ENCODE results near the gene ARPP21.

Gene ARPP21

DNA sequence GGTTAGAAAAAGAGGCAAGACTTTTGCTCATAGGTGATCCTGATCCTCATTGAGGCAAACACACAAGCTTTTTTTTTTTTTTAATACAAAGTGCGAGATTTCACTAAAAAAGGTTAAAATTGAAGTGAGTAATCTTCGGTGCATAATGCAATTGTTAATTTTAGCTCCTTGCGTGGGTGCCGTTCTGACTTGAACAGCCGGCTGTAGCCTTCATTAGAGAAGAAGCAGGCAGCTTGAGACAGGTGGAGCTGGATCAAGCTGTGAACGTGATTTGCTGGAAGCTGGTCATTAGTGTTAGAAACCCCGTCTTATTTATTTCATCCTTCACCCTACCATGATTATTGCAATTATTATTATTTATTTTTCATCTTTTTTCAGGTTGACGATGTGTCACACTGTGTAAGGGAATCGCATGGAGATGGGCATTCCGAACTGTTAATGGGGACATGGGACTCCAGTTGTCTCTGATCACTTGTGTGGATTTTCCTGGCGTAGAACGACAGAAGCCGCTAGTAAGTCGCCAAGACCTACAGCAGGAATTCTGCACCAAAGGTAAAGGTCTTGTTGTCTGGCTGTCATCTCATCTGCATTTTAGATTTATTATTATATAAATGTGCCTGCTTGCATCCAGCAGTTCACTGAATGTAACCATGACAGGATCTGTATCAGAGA is 40.2 kb downstream of the ARPP21 start:
- DNase-seq = no peak

- no peak for DNase-seq
Observed at GRCh38 chr3:35680866-35681650, 41.7 kb downstream of the ARPP21 start.

DNA sequence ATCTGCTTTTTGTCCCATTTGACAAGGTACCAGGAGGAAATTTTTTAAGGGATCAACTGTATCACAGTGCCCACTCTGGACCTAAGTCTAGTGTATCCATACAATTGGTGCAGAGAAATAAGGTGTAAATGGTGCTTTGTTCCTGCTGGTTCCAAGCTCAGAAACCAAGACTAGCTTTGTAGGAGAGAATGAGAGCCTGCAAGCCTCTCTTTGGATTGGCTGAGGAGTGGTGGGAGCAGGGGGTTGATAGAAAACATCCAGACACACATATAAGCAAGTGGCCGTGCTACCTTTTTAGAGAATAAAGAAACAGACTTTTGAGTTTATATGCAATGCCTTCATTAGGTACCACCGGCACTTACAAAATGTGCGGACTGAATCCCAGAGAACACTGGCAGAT is 45.8 kb downstream of the ARPP21 start:
- DNase-seq = no peak

DNA sequence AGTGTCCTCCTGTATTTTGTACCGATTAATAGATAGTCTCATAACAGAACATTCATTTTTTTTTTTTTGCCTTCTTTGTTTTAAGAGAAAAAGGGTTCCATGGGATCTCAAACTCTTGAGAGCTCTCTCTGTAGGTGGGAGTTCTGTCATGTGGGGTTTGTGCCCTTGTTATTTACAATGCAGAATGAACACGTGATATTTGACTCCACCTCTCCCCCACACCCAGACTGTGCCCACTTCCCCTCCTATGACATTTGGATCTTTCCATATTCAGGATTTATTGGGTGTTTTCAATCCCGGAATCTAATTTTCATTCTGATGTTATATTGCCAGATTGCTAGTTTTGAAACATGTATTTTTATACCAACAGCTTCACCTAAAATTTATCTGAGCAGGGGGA is 49.5 kb downstream of the ARPP21 start:
- no peak for DNase-seq

DNA sequence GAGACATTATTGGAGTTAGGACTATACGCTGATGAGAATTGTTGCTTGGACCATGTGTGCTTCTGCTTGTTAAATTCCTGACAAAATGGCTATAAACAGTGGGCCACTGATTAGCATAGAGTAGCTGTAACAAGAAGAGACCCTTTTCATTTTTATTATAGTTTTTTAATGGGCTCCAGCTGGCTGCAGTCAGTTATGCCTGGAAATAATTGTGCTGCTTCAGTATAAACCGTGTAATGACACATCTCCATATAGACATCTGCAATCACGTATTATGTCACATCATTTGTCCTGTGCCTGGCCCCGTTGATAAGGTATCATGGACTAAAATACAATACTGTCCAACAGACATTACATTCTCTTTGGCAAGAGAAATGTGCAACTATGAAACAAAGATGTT is 50.9 kb downstream of the ARPP21 start:
- DNase-seq = no peak

GRCh38 chr3:35705904-35706303 is 66.6 kb downstream of the ARPP21 start:
- no peak for DNase-seq

- DNase-seq = no peak
Observed at GRCh38 chr3:35707904-35708303, 68.6 kb downstream of the ARPP21 start.

DNA sequence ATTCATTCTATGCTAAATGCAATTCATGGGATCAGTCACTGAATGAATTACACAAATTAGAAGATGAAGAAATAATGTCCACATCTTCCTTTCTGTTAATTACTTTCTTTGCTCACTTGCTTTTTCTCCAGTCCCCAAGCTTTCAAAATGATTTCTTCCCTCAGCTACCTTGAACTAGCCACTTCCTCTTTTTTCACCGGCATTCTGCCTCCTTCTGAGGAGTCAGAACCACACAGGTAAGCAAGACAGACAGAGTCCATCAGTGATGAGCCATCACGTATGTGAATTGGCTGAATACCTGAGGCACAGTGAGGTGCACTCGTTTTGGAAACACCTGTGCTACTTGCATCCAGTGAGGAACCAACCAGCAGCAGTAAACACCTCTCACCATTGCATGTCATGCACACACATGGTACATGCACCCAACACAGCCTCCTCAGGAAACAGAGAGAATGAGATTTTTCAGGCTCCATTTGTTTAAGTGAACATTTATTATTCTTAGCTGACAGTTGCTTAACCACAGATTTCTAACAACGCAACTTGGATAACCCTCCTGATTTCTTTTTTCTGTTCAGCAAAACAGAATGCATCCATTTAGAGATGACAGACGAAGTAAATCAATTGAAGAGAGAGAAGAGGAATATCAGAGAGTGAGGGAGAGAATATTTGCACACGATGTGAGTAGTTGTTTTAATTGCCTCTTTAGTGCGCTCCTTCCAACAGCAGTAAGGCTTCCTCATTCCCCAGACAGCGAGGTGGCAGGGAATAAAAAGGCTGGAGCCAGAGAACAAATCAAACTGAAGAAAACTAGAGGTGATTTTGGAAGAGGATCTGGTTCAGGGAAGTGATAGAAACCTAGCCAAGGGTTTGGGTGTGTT is 69.3 kb downstream of the ARPP21 start:
- DNase-seq = no peak

GRCh38 chr3:35709691-35710090 is 70.4 kb downstream of the ARPP21 start:
- no peak for DNase-seq

DNA sequence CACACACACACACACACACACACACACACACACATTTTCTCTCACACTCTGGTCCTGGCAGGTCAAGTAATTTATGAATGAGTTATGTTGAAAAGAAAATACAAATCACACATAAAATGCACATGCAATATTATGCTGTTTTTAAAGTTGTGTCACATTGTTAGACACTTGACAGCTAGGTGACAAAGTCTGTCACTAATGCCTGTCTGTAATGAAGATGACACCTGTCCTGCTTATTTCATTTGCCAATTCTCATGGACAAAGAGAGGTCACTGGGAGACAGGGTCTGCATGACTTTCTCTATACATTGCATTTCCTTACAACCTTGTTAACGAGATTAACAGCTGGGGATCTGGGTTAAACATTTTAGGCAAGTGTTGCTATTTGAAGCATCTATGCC is 71.2 kb downstream of the ARPP21 start:
- no peak for DNase-seq

DNA sequence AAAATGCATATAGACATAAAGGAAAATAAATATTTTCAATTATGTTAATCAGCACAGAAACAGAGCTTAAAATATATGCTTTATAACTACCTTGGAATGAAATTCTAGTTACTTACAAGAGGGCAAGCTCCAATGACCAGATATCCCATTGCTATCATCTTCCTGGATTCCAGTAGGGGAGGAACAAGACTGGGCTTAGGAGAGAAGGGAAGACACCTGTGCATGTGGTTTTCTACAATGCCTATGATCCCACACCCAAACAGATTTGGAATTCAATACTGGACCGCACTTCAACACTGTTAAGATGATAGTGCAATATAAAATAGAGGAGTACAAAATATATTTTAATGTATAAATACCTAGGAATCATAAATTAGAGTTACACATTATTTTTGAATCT is 79.6 kb downstream of the ARPP21 start:
- DNase-seq = no peak

GRCh38 chr3:35721628-35722027 is 82.3 kb downstream of the ARPP21 start:
- DNase-seq = no peak

GRCh38 chr3:35722902-35723301 is 83.6 kb downstream of the ARPP21 start:
- no peak for DNase-seq

DNA sequence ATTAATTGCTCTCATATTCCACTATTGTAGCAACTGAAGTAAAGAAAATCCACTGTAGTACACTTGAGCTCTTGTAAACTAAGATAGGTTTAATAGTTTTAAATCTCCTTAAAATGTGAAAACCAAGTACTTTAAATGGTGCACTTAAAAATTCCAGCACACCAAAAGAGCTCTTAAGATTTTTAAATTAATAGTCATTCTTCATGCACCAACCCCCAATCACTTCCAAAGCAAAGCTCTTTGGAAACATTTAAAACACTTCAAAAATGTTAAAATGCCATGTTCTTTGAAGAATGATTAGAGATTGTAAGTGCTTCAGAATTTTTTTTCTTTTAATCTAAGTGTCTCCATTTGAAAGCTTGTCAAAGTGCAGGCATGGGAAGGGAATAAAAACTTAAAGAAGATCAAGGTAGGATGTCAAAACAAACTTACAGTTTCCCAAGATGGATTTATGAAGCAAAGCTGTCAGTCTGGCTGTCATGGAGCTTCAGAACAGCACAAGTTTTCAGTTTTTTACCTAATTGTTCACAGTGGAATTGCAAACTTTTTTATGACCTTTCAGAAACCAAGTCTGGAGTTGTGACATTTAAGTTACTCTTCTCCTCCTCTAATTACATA is 84.3 kb downstream of the ARPP21 start:
- no peak for DNase-seq

DNA sequence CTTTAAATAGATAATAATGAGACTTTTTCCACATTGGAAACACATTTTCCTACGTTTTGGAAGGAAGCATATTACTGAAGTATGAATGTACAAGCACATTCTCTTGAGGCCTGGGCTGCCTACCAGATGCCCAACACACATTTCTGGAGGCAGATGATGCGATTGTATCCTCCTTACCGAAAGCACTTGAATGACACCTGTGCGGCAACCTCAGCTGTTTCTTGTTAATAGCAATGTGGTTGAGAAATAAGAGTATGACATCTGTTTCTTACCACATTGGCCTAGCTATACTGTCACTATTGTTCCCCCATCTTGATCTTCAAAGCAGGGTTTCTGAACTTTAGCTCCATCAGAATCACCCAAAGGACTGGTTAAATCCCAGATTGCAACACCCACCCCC is 84.8 kb downstream of the ARPP21 start:
- no peak for DNase-seq

- no peak for DNase-seq
Observed at GRCh38 chr3:35727179-35727578, 87.9 kb downstream of the ARPP21 start.

DNA sequence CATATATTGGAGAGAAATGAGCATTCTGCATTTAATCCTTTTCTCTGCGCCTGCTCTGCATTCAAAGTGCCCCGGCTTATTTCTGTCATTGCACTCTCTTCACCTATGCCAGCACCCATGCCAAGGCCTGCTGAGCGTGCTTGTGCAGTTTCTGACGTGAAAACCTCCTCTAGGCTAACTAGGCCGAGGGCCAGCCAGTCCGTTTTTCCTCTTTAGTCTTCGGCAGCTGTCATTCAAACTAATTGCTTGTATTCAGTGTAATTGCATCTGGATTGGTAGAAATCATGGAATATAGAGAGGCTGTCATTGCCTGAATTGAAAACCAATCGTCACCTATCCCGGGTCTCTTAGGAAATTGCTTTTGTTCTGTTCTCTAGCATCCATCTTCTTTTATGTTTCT is 94.0 kb downstream of the ARPP21 start:
- DNase-seq = no peak

DNA sequence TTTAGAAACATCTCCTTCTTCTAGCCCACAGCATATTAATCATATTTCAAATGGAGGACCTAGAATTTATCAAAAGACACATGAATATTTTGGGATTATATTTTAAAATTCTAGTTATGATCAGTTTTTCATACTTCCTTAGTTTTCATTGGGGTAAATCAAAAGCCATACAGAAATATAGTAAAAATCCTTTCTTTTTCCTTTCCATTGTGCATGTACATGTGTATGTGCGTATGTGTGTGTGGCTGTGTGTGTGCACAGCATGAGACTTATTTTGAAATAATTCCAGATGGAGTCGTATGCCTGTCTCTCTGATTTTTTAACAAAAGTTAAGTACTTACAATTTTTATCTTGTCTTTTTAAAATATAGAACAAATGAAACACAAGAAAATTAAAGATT is 94.5 kb downstream of the ARPP21 start:
- no peak for DNase-seq

DNA sequence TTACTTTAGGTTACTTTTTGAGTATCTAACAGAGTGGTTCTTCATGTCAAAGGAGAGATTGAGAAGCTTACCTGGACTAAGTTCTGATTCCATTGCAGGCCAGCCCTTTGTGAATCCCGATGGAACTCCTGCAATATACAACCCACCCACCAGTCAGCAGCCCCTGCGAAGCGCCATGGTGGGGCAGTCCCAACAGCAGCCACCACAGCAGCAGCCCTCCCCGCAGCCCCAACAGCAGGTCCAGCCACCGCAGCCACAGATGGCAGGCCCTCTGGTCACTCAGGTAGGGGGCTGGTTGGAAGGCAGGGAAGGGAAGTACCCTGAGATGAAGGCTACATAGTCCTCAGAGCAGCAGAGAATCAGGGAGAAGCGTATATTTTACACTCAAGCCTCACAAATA is 97.8 kb downstream of the ARPP21 start:
- no peak for DNase-seq

GRCh38 chr3:35737527-35737926 is 98.2 kb downstream of the ARPP21 start:
- DNase-seq = no peak

GRCh38 chr3:35737934-35738706 is 98.8 kb downstream of the ARPP21 start:
- DNase-seq = no peak

DNA sequence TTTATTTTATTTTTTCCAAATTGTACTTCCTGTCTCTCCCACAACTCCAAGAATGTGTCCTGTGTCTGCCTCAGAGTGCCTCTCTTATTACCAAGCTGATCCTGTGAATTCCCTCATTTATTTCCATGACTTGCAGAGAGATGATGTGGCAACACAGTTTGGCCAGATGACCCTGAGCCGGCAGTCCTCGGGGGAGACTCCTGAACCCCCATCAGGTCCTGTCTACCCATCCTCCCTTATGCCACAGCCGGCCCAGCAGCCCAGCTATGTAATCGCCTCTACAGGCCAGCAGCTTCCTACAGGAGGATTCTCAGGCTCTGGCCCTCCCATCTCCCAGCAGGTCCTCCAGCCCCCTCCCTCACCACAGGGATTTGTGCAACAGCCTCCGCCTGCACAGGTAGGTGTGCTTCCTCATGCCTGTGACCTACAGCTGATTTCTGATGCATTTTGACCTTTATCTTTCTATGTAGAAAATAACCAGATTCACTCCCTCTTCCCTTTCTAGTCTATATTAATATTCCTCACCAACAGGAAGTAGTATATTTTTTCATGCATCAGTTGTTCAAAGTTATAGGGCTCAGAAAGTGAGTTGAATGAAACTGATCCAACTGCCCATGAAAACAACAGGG is 100.0 kb downstream of the ARPP21 start:
- DNase-seq = no peak

All from NCI-H1694 (cell line).